ENCODE measurements around the gene C1QTNF5. TPM values are rescaled to one million over a fixed set of nuclear protein-coding genes. Genes with fewer than 3 reads are reported as not detected.

Gene C1QTNF5
- total and polyA plus RNA-seq, 2 donors, result 4.2 to 8.6 TPM

- peak overlapping the region; percentile 40 to 51 for H3K4me3 ChIP-seq (ENCODE audit: low read length in 2 of 2)
- no peak overlapping the region for H3K27ac ChIP-seq (ENCODE audit: low read depth in 1 of 2, low read length in 1 of 2)
- peaks cover 7 to 32% of the 10 kb centered on the region in 2 donors for H3K27me3 ChIP-seq (ENCODE audit: control insufficient read depth in 2 of 2, insufficient read depth in 1 of 2, low read length in 1 of 2)
- no peaks in the 10 kb centered on the region for H3K9me3 ChIP-seq (ENCODE audit: control insufficient read depth in 2 of 2, insufficient read depth in 1 of 2, low read length in 1 of 2)
- H3K36me3 ChIP-seq (ENCODE audit: control insufficient read depth in 2 of 2, insufficient read depth in 2 of 2, low read length in 1 of 2), result no peaks in the 10 kb centered on the region
- peaks cover 12 to 29% of the 10 kb centered on the region in 2 donors for H3K4me1 ChIP-seq (ENCODE audit: control insufficient read depth in 2 of 2, insufficient read depth in 2 of 2, low read length in 2 of 2)
- peak in 1 of 9 donors; percentile 37 for DNase-seq (ENCODE audit: low read depth in 6 of 9, low spot score in 9 of 9)
- WGBS, result 10% methylated on average over 10 of the region's 10 CpGs
Observed at GRCh38 chr11:119380827-119381180, 40.1 kb upstream of the C1QTNF5 start.

GRCh38 chr11:119380160-119380826 is 39.6 kb upstream of the C1QTNF5 start:
- no peak overlapping the region for H3K4me3 ChIP-seq (ENCODE audit: low read length in 2 of 2)
- H3K36me3 ChIP-seq (ENCODE audit: control insufficient read depth in 2 of 2, insufficient read depth in 2 of 2, low read length in 1 of 2), result no peaks in the 10 kb centered on the region
- no peak for DNase-seq (ENCODE audit: low read depth in 6 of 9, low spot score in 9 of 9)
- peaks cover 12 to 29% of the 10 kb centered on the region in 2 donors for H3K4me1 ChIP-seq (ENCODE audit: control insufficient read depth in 2 of 2, insufficient read depth in 2 of 2, low read length in 2 of 2)
- H3K9me3 ChIP-seq (ENCODE audit: control insufficient read depth in 2 of 2, insufficient read depth in 1 of 2, low read length in 1 of 2), result no peaks in the 10 kb centered on the region
- H3K27me3 ChIP-seq (ENCODE audit: control insufficient read depth in 2 of 2, insufficient read depth in 1 of 2, low read length in 1 of 2), result peaks cover 7 to 32% of the 10 kb centered on the region in 2 donors
- WGBS, result 89% methylated on average over 13 of the region's 13 CpGs
- H3K27ac ChIP-seq (ENCODE audit: low read depth in 1 of 2, low read length in 1 of 2), result no peak overlapping the region

GRCh38 chr11:119378851-119379465 is 38.3 kb upstream of the C1QTNF5 start:
- DNase-seq (ENCODE audit: low read depth in 6 of 9, low spot score in 9 of 9), result no peak
- H3K9me3 ChIP-seq (ENCODE audit: control insufficient read depth in 2 of 2, insufficient read depth in 1 of 2, low read length in 1 of 2), result no peaks in the 10 kb centered on the region
- WGBS, result 92% methylated on average over 10 of the region's 10 CpGs
- H3K36me3 ChIP-seq (ENCODE audit: control insufficient read depth in 2 of 2, insufficient read depth in 2 of 2, low read length in 1 of 2), result no peaks in the 10 kb centered on the region
- H3K4me1 ChIP-seq (ENCODE audit: control insufficient read depth in 2 of 2, insufficient read depth in 2 of 2, low read length in 2 of 2), result peaks cover 12 to 29% of the 10 kb centered on the region in 2 donors
- no peak overlapping the region for H3K27ac ChIP-seq (ENCODE audit: low read depth in 1 of 2, low read length in 1 of 2)
- no peak overlapping the region for H3K4me3 ChIP-seq (ENCODE audit: low read length in 2 of 2)
- peaks cover 7 to 32% of the 10 kb centered on the region in 2 donors for H3K27me3 ChIP-seq (ENCODE audit: control insufficient read depth in 2 of 2, insufficient read depth in 1 of 2, low read length in 1 of 2)

- DNase-seq (ENCODE audit: low read depth in 6 of 9, low spot score in 9 of 9), result no peak
- H3K27ac ChIP-seq (ENCODE audit: low read depth in 1 of 2, low read length in 1 of 2), result peak overlapping the region in 1 of 2 donors; percentile 4
- 90% methylated on average over 6 of the region's 6 CpGs for WGBS
- peaks cover 12 to 32% of the 10 kb centered on the region in 2 donors for H3K4me1 ChIP-seq (ENCODE audit: control insufficient read depth in 2 of 2, insufficient read depth in 2 of 2, low read length in 2 of 2)
- no peaks in the 10 kb centered on the region for H3K36me3 ChIP-seq (ENCODE audit: control insufficient read depth in 2 of 2, insufficient read depth in 2 of 2, low read length in 1 of 2)
- H3K4me3 ChIP-seq (ENCODE audit: low read length in 2 of 2), result no peak overlapping the region
- H3K27me3 ChIP-seq (ENCODE audit: control insufficient read depth in 2 of 2, insufficient read depth in 1 of 2, low read length in 1 of 2), result peaks cover 7 to 26% of the 10 kb centered on the region in 2 donors
- no peaks in the 10 kb centered on the region for H3K9me3 ChIP-seq (ENCODE audit: control insufficient read depth in 2 of 2, insufficient read depth in 1 of 2, low read length in 1 of 2)
Observed at GRCh38 chr11:119377961-119378667, 37.4 kb upstream of the C1QTNF5 start.

GRCh38 chr11:119377112-119377901 is 36.6 kb upstream of the C1QTNF5 start:
- no peak for DNase-seq (ENCODE audit: low read depth in 6 of 9, low spot score in 9 of 9)
- WGBS, result 78% methylated on average over 12 of the region's 12 CpGs
- Histone ChIP-seq H3K27ac (ENCODE audit: low read depth in 1 of 2, low read length in 1 of 2) (peak overlapping the region in 1 of 2 donors; percentile 4), H3K9me3 (ENCODE audit: control insufficient read depth in 2 of 2, insufficient read depth in 1 of 2, low read length in 1 of 2) (no peaks in the 10 kb centered on the region), H3K4me1 (ENCODE audit: control insufficient read depth in 2 of 2, insufficient read depth in 2 of 2, low read length in 2 of 2) (peaks cover 12 to 32% of the 10 kb centered on the region in 2 donors), H3K27me3 (ENCODE audit: control insufficient read depth in 2 of 2, insufficient read depth in 1 of 2, low read length in 1 of 2) (peaks cover 5 to 21% of the 10 kb centered on the region in 2 donors), H3K4me3 (ENCODE audit: low read length in 2 of 2) (no peak overlapping the region), H3K36me3 (ENCODE audit: control insufficient read depth in 2 of 2, insufficient read depth in 2 of 2, low read length in 1 of 2) (no peaks in the 10 kb centered on the region)

- Histone ChIP-seq H3K4me1 (ENCODE audit: control insufficient read depth in 2 of 2, insufficient read depth in 2 of 2, low read length in 2 of 2) (peaks cover 7 to 25% of the 10 kb centered on the region in 2 donors), H3K27me3 (ENCODE audit: control insufficient read depth in 2 of 2, insufficient read depth in 1 of 2, low read length in 1 of 2) (peaks cover 5 to 20% of the 10 kb centered on the region in 2 donors), H3K4me3 (ENCODE audit: low read length in 2 of 2) (no peak overlapping the region), H3K36me3 (ENCODE audit: control insufficient read depth in 2 of 2, insufficient read depth in 2 of 2, low read length in 1 of 2) (no peaks in the 10 kb centered on the region), H3K27ac (ENCODE audit: low read depth in 1 of 2, low read length in 1 of 2) (peak overlapping the region in 1 of 2 donors; percentile 64), H3K9me3 (ENCODE audit: control insufficient read depth in 2 of 2, insufficient read depth in 1 of 2, low read length in 1 of 2) (no peaks in the 10 kb centered on the region)
- whole genome bisulfite sequencing, result 95% methylated on average over 11 of the region's 11 CpGs
- DNase-seq (ENCODE audit: low read depth in 6 of 9, low spot score in 9 of 9), result no peak
Observed at GRCh38 chr11:119376197-119376847, 35.6 kb upstream of the C1QTNF5 start.

- WGBS, result 85% methylated on average over 14 of the region's 14 CpGs
- H3K27me3 ChIP-seq (ENCODE audit: control insufficient read depth in 2 of 2, insufficient read depth in 1 of 2, low read length in 1 of 2), result peaks cover 2 to 18% of the 10 kb centered on the region in 2 donors
- no peak for DNase-seq (ENCODE audit: low read depth in 6 of 9, low spot score in 9 of 9)
- peak overlapping the region in 1 of 2 donors; percentile 64 for H3K27ac ChIP-seq (ENCODE audit: low read depth in 1 of 2, low read length in 1 of 2)
- no peak overlapping the region for H3K4me3 ChIP-seq (ENCODE audit: low read length in 2 of 2)
- H3K36me3 ChIP-seq (ENCODE audit: control insufficient read depth in 2 of 2, insufficient read depth in 2 of 2, low read length in 1 of 2), result no peaks in the 10 kb centered on the region
- H3K9me3 ChIP-seq (ENCODE audit: control insufficient read depth in 2 of 2, insufficient read depth in 1 of 2, low read length in 1 of 2), result no peaks in the 10 kb centered on the region
- peaks cover under 1 to 23% of the 10 kb centered on the region in 2 donors for H3K4me1 ChIP-seq (ENCODE audit: control insufficient read depth in 2 of 2, insufficient read depth in 2 of 2, low read length in 2 of 2)
Observed at GRCh38 chr11:119375337-119376196, 34.9 kb upstream of the C1QTNF5 start.
